PFSK-1 (cell line): ENCODE data around the gene PPP1R2C.

Source experiments
- POLR2AphosphoS5 ChIP-seq: IDR thresholded peaks from 2 replicates; pipeline ENCODE4 v1.6.1; 2012; ENCODE audit warnings: low read depth, mild to moderate bottlenecking, control low read depth, low read length, moderate library complexity
- TF ChIP-seq, protein P1 (sequence below), 2 experiments: IDR thresholded peaks; 2 replicates each; pipeline versions ENCODE4 v1.6.1 to v1.8.0; 2011 to 2012; ENCODE audit warnings: low read depth in 2 of 2, low read length in 2 of 2, control low read depth in 1 of 2, inconsistent platforms in 1 of 2, mild to moderate bottlenecking in 1 of 2, moderate library complexity in 1 of 2; ENCODE audit not compliant: insufficient read depth in 1 of 2

DNA sequence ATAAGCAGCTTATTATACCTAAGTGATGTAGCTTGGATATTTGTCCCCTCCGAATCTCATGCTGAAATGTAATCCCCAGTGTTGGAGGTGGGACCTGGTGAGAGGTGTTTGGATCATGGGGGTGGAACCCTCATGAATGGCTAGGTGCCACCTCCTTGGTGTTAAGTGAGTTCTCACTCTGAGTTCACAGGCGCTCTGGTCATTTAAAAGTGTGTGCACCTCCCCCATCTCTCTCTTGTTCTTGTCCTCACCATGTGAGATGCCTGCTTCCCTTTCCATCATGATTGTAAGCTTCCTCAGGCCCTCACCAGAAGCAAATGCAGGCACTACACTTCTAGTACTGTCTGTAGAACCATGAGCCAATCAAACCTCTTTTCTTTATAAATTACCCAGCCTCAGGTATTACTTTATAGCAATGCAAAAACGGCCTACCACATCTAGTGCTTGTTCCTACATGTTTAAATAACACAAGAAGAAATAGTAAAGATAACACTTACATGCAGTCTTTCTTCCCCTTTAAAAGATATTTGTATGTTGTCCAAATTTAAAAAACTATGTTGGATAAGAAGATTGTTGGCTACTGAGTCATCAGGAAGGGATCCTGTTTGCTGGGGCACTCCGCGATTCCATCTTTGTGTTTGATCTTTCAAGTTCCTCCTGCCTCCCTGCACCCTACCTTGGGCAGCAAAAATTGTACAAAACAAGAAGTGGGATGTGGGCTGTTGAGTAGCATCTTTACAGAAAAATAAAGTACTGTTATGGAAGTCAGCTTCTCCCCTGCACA is 29.7 kb downstream of the PPP1R2C start:
- TF ChIP-seq POLR2AphosphoS5: no peak
- TF ChIP-seq, protein P1, sequence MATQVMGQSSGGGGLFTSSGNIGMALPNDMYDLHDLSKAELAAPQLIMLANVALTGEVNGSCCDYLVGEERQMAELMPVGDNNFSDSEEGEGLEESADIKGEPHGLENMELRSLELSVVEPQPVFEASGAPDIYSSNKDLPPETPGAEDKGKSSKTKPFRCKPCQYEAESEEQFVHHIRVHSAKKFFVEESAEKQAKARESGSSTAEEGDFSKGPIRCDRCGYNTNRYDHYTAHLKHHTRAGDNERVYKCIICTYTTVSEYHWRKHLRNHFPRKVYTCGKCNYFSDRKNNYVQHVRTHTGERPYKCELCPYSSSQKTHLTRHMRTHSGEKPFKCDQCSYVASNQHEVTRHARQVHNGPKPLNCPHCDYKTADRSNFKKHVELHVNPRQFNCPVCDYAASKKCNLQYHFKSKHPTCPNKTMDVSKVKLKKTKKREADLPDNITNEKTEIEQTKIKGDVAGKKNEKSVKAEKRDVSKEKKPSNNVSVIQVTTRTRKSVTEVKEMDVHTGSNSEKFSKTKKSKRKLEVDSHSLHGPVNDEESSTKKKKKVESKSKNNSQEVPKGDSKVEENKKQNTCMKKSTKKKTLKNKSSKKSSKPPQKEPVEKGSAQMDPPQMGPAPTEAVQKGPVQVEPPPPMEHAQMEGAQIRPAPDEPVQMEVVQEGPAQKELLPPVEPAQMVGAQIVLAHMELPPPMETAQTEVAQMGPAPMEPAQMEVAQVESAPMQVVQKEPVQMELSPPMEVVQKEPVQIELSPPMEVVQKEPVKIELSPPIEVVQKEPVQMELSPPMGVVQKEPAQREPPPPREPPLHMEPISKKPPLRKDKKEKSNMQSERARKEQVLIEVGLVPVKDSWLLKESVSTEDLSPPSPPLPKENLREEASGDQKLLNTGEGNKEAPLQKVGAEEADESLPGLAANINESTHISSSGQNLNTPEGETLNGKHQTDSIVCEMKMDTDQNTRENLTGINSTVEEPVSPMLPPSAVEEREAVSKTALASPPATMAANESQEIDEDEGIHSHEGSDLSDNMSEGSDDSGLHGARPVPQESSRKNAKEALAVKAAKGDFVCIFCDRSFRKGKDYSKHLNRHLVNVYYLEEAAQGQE (IDR thresholded peaks at IDR 0.05; ENCODE audit: insufficient read depth in 1 of 2, low read depth in 2 of 2, low read length in 2 of 2): no peak
